Tibial artery (tissue), 4 donors: ENCODE results near the gene CDC14B.

Experiments used
- DNase-seq, 2 donors: peaks; one replicate each; pipeline ENCODE4 v3.0.0-alpha.2; 2019
- H3K27ac ChIP-seq, 2 donors: fragments of 200-600 bp; sonication (generic) in 1 of 2; 1 replicate in 1 of 2; 2 replicates in 1 of 2; pipeline ENCODE4 v1.5.1; 2018 to 2019; ENCODE audit warnings: mild to moderate bottlenecking in 1 of 2
- H3K27me3 ChIP-seq, 2 donors: fragments of 200-600 bp; sonication (generic) in 1 of 2; one replicate each; pipeline versions ENCODE4 v1.5.1 to v1.6.0; 2016 to 2019
- H3K36me3 ChIP-seq, 3 donors: fragments of 200-600 bp; sonication (generic) in 2 of 3; one replicate each; pipeline ENCODE4 v1.5.1; 2016 to 2019; ENCODE audit warnings: mild to moderate bottlenecking in 2 of 3
- H3K4me1 ChIP-seq, 4 donors: fragments of 200-600 bp; sonication (generic) in 2 of 4; 1 replicate in 3 of 4; 2 replicates in 1 of 4; pipeline ENCODE4 v1.5.1; 2016 to 2019
- H3K4me3 ChIP-seq, 2 donors: fragments of 200-600 bp; sonication (generic) in 1 of 2; 1 replicate in 1 of 2; 2 replicates in 1 of 2; pipeline ENCODE4 v1.5.1; 2018 to 2019; ENCODE audit warnings: mild to moderate bottlenecking in 2 of 2
- H3K9me3 ChIP-seq, 3 donors: fragments of 200-600 bp; sonication (generic) in 1 of 3; one replicate each; pipeline ENCODE4 v1.5.1; 2016 to 2019
- intact Hi-C: fragments of 100-400 bp; cut with DNase I; formaldehyde crosslinking; loops from one replicate; pipeline ENCODE4 v1.15.0; 2023; ENCODE audit warnings: low total_unique reads
- TF ChIP-seq, protein P1 (sequence below), 2 experiments: fragments of 200-600 bp in 1 of 2; fragments of 450-650 bp in 1 of 2; IDR thresholded peaks; one replicate each; pipeline ENCODE4 v1.5.1; 2017 to 2019; ENCODE audit warnings: antibody characterized with exemption in 2 of 2, mild to moderate bottlenecking in 1 of 2, moderate library complexity in 1 of 2

The CDC14B gene

GRCh38 chr9:96458226-96458625 lies 161.4 kb downstream of the CDC14B start:
- peaks cover 0 to 29% (median 23%) of the 10 kb centered on the region in 3 donors for H3K36me3 ChIP-seq
- peaks cover 0 to 29% (median 2%) of the 10 kb centered on the region in 4 donors for H3K4me1 ChIP-seq
- no peak overlapping the region for H3K27ac ChIP-seq
- no peaks in the 10 kb centered on the region for H3K27me3 ChIP-seq
- no peaks in the 10 kb centered on the region for H3K9me3 ChIP-seq
- TF ChIP-seq, protein P1, sequence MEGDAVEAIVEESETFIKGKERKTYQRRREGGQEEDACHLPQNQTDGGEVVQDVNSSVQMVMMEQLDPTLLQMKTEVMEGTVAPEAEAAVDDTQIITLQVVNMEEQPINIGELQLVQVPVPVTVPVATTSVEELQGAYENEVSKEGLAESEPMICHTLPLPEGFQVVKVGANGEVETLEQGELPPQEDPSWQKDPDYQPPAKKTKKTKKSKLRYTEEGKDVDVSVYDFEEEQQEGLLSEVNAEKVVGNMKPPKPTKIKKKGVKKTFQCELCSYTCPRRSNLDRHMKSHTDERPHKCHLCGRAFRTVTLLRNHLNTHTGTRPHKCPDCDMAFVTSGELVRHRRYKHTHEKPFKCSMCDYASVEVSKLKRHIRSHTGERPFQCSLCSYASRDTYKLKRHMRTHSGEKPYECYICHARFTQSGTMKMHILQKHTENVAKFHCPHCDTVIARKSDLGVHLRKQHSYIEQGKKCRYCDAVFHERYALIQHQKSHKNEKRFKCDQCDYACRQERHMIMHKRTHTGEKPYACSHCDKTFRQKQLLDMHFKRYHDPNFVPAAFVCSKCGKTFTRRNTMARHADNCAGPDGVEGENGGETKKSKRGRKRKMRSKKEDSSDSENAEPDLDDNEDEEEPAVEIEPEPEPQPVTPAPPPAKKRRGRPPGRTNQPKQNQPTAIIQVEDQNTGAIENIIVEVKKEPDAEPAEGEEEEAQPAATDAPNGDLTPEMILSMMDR (IDR thresholded peaks at IDR 0.05) = no peak
- intact Hi-C loops = loop anchor here (10.0 kb wide), 2 partner anchors 157 to 197 kb away; partner anchors contain the start of genes CDC14B and PRXL2C
- H3K4me3 ChIP-seq = no peak overlapping the region
- DNase-seq = no peak

GRCh38 chr9:96457266-96457665 lies 162.4 kb downstream of the CDC14B start:
- H3K36me3 ChIP-seq = peaks cover 0 to 23% (median 14%) of the 10 kb centered on the region in 3 donors
- no peak overlapping the region for H3K27ac ChIP-seq
- no peak for DNase-seq
- TF ChIP-seq, protein P1 (IDR thresholded peaks at IDR 0.05) = no peak
- peaks cover 0 to 37% (median 3%) of the 10 kb centered on the region in 4 donors for H3K4me1 ChIP-seq
- H3K9me3 ChIP-seq = no peaks in the 10 kb centered on the region
- intact Hi-C loops = loop anchor here (10.0 kb wide), 2 partner anchors 158 to 198 kb away; partner anchors contain the start of genes CDC14B and PRXL2C
- H3K27me3 ChIP-seq = no peaks in the 10 kb centered on the region
- no peak overlapping the region for H3K4me3 ChIP-seq

- Histone ChIP-seq H3K27ac (no peak overlapping the region), H3K36me3 (peaks cover 0 to 5% (median 2%) of the 10 kb centered on the region in 3 donors), H3K9me3 (no peaks in the 10 kb centered on the region), H3K4me3 (no peak overlapping the region), H3K27me3 (no peaks in the 10 kb centered on the region), H3K4me1 (peaks cover 0 to 57% (median 14%) of the 10 kb centered on the region in 4 donors)
- no peak for DNase-seq
- TF ChIP-seq, protein P1 (IDR thresholded peaks at IDR 0.05) = peak; percentile 52 to 64
- intact Hi-C loops = loop anchor here (10.0 kb wide), 2 partner anchors 161 to 201 kb away; partner anchors contain the start of genes CDC14B and PRXL2C
Observed at GRCh38 chr9:96453625-96454024, 166.0 kb downstream of the CDC14B start.

DNA sequence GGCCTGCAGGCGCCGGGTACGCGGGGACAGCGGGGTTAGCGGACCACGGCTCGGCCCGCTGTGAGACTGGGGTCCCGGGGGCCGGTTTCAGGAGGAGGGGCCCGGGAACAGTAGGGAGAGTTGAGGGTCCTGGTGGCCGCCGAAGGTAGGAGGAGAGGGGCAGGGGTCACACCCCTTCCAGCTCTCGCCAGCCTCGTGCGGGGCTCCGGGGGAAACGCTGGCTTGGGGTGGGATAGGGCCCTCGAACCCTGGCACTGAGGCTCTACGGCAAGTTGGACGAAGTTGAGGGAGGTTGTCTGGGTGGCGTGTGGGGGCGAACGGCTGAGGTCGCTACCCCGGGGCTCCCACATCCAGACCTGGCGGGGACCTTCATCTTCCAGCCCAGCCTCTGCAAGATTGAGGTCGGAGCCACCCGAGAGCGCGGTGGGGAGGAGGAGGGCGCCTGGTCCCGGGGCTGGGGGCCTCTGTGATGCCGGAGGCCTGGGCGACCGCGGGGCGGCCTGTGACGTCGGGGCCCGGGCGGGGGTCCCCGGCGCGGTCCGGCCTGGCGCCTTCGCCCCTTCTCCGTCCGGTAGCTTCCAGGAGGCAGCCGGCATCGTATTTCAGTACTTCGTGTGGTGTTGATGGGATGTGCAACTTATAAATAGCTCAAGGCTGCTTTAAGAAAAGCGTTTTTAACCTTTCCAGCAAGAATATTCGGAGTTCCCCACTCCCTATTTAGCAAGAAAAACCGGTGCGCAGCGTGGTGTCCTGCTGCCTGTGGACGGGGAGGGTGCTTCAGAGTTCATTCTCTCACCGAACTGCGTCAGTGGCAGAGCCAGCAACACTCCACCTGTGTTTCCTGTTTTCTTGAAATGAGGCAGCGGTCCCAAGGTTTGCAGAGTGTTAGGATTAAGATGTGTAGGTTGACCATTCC lies 168.8 kb downstream of the CDC14B start:
- Histone ChIP-seq H3K9me3 (no peaks in the 10 kb centered on the region), H3K36me3 (no peaks in the 10 kb centered on the region), H3K4me1 (peaks cover 0 to 50% (median 14%) of the 10 kb centered on the region in 4 donors), H3K27me3 (no peaks in the 10 kb centered on the region), H3K4me3 (peak overlapping the region; percentile 72 to 73), H3K27ac (peak overlapping the region; percentile 88)
- intact Hi-C loops = loop anchor here (2.0 to 10.0 kb wide), 4 partner anchors 32 to 204 kb away; partner anchors contain the start of genes CDC14B, PRXL2C and ZNF367
- TF ChIP-seq, protein P1 (IDR thresholded peaks at IDR 0.05) = no peak
- DNase-seq = peak; percentile 36 to 70
